GM18858 (cell line): ENCODE results near the gene CLDN6.
"Not testable (repeated sequence)": the region's sequence is repeated elsewhere in the genome, so short reads cannot be mapped to it uniquely, and the experiment has no call there.

Experiments
- ATAC-seq: cut with Tn5 transposase; IDR thresholded peaks from one replicate; pipeline ENCODE4 v1.9.1; 2021; ENCODE audit not compliant: unreplicated experiment

The CLDN6 gene

DNA sequence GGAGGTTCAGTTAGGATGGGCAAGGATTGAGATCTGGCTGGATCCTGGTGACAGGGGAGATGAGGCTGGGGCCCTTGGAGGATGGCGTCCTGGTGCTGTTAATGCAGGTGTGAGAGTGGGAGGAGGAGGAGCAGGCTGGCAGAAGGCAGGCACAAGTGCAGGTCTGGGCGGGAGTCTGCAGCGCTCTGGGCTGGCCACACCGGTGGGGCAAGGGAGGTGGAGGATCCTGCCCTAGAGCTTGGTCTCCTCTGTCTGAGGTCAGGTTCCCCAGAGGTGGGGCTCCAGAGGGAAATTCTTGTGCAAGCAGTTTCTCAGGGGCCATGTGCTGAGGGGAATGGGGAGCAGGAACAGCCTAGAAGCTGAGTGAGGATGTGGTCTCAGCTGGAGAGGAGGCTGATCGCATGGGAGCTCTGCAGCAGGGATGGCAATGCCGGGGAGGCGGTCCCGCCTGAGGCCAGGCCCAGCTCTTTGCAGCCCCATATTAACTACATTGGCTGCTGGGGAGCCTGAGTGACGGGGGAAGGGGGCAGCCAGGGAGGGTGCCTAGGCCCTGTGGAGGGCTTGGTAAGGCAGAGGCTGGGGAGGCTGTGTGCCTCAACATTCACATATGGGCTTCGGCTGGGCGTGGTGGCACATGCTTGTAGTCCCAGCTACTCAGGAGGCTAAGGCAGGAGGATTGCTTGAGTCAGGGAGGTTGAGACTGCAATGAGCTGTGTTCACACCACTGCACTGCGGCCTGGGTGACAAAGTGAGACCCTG is 34.8 kb upstream of the CLDN6 start:
- not testable (repeated sequence) for ATAC-seq

DNA sequence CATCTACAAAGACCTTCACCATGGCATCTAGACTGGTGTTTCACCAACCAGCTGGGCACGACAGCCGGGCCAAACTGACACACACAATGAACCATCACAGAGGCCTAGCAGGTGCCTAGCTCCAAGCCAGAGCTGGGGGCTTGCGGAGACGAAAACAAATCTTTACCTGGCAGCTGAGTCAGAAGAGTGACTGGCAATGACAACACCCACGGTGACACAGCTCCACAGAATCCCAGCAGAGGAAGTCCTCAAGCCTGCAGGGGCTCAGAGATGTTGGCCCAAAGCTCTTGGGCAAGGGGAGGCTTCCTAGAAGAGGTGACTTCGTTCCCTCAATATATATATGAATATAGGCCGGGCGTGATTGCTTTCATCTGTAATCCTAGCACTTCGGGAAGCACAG is 33.5 kb upstream of the CLDN6 start:
- ATAC-seq, result no peak

DNA sequence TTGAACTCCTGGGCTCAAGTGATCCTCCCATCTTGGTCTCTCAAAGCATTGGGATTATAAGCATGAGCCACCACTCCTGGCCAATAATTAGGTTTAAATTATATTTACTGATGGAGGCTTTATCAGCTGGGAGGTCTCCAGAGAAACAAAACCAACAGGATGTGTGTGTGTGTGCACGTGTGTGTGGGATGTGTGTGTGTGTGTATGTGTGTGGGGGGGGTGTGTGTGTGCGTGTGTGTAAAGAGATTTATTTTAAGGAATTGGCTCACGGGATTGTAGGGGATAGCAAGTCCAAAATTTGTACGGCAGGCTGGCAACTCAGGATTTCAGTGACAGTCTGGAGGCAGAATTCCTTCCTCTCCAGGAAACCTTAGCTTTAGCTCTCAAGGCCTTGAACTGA is 33.0 kb upstream of the CLDN6 start:
- ATAC-seq, result no peak

DNA sequence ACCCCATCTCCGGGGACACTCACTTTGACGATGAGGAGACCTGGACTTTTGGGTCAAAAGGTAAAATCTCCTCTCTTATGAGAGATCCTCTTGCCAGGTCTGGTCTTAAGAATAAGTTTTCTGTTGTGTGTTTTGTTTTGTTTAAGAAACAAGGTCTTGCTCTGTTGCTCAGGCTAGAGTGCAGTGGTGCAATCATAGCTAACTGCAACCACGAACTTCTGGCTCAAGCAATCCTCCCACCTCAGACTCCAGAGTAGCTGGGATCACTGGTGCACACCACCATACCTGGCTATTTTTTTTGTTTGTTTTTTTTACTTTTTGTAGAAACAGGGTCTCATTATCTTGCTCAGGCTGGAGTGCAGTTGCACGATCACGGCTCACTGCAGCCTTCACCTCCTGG is 32.5 kb upstream of the CLDN6 start:
- no peak for ATAC-seq

DNA sequence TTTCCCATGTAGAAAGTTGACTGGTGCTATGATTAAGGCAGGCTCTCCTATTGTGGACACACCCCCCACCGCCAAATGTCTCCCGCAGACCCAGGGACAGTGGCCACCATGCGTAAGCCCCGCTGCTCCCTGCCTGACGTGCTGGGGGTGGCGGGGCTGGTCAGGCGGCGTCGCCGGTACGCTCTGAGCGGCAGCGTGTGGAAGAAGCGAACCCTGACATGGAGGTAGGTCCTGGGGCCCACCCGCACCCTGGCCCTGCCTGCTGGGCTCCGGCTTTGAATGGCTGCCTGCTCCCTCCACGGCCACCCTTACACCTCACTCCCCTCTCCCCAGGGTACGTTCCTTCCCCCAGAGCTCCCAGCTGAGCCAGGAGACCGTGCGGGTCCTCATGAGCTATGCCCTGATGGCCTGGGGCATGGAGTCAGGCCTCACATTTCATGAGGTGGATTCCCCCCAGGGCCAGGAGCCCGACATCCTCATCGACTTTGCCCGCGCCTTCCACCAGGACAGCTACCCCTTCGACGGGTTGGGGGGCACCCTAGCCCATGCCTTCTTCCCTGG is 32.0 kb upstream of the CLDN6 start:
- no peak for ATAC-seq

DNA sequence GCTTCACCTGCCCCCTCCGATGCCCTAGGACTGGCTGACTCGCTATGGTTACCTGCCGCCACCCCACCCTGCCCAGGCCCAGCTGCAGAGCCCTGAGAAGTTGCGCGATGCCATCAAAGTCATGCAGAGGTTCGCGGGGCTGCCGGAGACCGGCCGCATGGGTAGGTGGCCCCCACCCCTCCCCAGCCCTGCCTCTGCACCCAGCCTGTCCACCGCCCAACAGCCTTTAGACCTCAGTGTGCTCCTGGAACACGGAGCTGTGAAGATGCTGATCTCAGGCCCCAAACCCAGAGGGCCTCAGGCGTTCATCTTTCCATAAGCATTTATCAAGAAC is 29.4 kb upstream of the CLDN6 start:
- ATAC-seq, result no peak

DNA sequence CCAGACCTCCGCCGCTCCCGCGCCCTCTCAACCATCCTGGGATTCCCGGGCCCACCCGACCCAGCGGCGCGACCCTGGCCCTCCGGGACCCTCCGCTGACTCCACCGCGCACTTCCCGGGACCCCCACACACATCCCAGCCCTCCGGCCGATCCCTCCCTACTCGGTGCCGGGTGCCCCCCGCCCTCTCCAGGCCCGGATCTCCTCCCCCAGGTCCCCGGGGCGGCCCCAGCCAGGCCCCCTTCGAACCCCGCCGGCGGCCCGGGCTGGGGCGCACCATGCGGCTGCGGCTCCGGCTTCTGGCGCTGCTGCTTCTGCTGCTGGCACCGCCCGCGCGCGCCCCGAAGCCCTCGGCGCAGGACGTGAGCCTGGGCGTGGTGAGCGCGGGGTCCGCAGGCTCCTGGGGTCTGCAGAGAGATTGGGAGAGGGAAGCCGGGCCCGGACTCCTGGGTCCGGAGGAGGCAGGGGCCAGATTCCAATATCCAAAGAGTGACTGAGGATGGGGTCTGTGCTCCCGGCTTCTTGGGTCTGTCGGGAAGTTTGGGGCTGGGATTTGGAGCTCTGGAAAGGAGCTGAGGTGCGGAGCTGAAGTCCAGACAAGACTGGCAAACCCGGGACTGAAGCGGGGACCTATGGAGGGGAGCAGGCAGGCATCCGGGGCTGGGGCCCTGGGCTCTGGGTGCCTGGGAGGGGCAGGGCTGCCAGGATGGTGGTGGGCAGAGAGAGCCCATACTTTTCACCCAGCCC is 28.8 kb upstream of the CLDN6 start:
- ATAC-seq, result no peak

DNA sequence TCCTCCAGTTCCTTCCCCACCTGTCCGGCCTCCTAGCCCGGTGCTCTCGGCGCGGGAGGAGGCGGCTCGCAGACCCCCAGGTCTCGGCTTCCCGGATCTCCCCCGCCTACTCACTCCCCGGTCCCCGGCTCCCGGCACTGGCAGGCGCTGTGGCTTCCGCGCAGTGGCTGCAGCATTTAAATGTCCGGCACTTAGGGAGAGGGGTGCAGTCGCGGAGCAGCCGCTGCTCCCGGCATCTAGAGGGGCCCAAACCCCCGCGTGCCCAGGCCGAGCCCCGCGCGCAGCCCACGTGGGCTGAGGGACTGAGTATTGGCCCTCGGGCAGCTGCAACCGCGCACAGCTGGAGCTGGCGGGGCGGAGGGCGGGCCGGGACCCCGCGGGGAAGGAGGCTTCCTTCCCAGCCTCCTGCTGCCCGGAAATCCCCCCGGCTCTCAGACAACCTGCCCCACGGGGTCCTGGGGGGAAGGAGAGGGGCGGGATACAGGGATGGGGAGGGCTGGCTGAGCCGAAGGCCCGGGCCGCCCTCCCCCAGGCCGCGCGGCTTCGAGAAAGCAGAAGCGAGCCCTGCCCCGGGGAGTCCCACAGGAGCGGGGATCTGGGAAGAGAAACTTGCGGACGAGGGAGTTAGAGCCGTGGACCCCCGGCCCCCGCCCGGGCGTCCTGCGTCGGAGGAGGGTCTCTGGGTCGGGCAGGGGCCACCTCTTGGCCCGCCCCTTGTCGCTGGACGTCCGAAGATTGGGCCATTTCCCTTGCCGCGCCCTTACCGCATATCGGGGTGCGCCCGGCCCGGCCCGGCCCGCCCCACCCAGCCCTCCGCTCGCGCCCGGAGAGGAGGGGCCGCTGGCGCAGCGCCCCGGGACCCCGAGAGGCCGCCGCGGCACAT is 28.0 kb upstream of the CLDN6 start, which contains the start of gene MMP25:
Gene MMP25 (plus strand): TSS at position 804 of the 883 bp plus-strand sequence. CDS start 357 bp downstream, outside the sequence.
- no peak for ATAC-seq

DNA sequence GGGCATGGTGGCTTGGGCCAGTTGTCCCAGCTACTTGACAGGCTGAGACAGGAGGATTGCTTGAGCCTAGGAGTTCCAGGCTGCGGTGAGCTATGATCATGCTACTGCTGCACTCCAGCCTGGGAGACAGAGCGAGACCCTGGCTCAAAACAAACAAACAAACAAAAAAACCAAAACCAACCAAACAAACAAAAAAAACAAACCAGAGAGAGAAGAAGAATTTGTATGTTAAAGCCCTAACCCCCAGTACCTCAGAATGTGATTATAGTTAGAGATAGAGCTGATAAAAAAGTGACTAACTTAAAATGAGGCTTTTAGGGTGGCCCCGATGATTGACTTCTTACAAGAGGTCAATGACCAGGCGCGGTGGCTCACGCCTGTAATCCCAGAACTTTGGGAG is 26.7 kb upstream of the CLDN6 start:
- no peak for ATAC-seq

DNA sequence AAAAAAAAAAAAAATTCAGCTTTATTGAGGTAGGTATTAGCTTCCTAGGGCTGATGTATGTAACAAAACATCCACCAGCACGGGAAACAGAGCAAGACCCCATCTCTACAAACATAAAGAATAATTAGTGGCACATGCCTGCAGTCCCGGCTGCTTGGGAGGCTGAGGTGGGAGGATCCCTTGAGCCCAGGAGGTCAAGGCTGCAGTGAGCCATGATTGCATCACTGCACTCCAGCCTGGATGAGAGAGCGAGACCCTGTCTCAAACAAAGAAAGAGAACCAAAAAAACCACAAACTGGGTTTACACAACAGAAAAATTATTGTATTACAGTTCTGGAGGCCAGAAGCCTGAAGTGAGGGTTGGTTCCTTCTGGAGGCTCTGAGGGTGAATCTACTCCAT is 24.4 kb upstream of the CLDN6 start:
- no peak for ATAC-seq

DNA sequence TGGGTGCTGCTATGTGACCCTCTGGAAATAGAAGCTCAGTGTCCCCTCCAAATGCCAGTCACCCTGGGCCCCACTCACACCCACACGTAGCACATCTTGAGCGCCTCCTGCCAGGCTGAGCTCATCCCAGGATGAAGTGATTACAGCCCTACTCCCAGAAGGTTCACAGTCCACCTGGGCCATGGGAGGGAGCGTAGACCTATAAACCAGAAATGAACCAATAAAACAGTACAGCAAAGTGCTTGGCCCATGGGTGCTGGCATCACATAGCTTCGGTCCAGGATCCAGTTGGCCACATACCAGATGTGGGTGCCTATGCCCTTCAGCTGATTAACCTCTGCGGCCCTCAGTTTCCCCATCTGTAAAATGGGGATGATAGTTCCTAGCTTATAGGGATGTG is 20.9 kb upstream of the CLDN6 start:
- ATAC-seq, result no peak

DNA sequence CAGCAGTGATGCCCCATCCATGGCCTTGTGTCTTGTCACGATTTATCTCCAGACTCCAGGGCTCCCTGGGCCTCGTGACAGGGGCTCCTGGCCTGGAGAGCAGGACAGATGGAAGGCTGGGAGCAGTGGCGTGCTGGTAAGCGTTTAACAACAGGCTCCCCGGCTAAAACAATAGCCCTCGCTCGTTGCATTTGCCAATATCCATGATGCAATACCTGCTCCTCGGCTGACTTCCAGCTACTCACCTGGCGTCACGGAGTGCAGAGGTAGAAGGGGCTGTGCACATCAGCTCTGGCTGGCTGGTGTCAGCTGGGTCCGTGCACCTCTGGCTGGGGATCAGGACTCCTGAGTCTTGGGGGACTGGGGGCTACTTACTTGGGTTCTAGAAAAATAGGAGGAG is 20.3 kb upstream of the CLDN6 start:
- ATAC-seq, result no peak

DNA sequence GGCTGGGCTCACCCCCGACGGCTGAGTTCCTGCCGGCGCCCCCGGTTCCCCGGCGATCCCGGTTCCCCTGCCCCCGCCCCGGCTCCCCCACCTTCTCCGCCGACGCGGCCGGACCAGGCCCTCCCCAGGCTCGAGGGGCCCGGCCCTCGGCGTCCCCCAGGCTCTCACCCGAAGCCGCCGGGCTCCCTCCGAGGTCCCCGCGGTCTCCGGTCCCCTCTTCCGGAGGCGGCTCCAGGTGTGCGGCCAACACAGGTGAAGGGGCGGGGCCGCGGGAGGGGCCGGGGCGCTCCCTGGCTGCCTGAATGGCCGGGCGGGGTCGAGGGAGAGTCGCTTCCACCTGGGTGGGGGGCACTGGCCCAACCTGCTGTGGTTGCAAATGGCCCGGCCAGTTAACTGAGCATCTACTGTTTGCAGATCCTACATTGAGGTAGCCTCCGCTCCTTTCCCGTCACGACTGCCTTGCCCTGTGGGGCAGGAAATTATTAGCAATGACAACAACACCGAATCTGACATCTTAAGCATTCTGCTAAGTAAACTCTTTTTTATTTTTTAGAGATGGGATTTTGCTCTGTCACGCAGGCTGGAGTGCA is 18.8 kb upstream of the CLDN6 start, which contains the start of gene BICDL2:
Gene BICDL2 (minus strand): TSS at position 219 of the 590 bp plus-strand sequence. CDS start 1,448 bp downstream, outside the sequence.
- ATAC-seq, result no peak

DNA sequence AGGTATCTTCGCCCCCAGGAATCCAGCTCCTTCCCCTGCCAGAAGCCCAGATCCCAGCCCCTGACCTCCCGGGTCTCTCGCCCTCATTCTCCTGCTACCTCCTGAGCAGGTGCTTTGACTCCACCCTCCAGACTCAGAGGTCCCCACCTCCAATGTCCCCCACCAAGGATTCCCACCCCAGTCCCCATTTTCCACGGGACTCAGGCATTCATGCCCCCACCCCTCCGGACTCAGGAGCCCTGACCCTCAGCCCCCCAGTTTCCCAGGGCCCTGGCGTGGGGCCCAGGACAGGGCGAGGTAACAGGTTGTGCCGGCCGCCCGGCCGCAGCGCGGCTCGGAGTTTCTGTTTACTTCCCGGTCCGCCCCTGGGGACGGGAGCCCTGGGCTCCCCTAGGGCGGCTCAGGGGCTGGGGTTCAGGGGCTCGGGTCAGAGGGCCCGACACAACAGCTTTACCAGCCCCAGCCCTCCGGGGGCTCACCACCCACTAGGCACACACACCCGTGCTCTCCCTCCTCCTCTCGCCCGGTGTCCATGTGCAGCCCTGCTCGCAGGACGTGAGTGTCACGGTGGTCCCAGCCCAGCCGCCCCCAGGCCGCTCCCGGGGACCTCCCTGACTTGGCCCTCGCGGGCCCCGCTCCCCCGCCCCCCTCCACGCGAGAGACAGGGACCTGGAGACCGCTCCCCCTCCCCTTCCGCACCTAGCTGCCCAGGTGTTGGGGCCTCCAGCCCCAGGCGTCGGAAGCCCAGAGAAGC is 18.2 kb upstream of the CLDN6 start:
- ATAC-seq, result no peak

DNA sequence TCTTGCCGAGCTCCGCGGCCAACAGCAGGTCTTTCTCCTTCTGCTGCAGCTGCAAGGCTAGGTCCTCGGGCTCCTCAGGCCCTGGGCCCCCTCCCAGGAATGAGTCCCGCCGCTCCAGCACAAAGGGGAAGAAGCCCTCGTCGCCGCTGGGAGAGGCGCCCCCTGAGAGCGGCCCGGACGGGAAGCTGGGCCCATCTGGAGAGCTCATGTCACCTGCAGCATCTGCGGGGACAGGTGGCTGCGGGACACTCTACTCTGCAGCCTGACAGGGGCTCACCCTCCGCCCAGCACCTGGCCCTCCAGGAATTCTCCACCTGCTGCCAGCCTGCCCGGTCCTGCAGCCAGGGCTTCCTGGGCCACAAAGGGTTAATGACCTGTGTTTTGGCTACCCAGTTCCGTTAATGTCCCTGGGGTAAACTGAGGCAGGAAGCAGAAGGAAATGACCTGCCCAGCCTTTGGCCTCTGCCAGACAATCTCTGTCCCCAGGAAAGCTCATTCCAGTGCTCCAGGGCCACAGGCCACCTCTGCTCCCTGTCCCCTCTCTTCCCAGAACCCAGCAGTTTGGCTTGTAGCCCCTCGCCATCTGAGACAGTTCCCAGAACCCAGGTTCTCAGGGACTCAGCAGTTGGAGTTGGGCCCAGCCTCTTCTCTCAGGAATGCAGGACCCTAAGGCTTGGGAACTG is 17.4 kb upstream of the CLDN6 start:
- no peak for ATAC-seq

DNA sequence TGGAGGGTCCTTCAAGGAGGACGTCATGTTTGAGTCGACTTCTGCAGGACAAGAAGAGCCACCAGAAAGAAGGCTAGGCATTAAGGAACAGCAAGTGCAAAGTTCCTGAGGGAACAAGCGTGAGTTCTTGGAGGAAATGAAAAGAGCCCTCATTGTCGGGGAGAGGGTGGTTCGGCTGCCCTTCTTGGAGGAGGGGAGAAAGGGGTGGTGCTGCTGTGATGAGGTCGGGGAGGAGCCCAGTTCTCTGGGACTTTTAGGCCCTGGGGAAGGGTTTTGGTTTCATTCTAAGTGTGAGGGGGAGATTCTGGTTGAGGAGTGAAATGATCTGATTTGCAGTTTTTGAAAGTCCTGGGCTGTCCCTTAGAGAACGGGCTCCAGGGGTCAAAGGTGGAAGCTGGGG is 14.6 kb upstream of the CLDN6 start:
- ATAC-seq, result no peak

DNA sequence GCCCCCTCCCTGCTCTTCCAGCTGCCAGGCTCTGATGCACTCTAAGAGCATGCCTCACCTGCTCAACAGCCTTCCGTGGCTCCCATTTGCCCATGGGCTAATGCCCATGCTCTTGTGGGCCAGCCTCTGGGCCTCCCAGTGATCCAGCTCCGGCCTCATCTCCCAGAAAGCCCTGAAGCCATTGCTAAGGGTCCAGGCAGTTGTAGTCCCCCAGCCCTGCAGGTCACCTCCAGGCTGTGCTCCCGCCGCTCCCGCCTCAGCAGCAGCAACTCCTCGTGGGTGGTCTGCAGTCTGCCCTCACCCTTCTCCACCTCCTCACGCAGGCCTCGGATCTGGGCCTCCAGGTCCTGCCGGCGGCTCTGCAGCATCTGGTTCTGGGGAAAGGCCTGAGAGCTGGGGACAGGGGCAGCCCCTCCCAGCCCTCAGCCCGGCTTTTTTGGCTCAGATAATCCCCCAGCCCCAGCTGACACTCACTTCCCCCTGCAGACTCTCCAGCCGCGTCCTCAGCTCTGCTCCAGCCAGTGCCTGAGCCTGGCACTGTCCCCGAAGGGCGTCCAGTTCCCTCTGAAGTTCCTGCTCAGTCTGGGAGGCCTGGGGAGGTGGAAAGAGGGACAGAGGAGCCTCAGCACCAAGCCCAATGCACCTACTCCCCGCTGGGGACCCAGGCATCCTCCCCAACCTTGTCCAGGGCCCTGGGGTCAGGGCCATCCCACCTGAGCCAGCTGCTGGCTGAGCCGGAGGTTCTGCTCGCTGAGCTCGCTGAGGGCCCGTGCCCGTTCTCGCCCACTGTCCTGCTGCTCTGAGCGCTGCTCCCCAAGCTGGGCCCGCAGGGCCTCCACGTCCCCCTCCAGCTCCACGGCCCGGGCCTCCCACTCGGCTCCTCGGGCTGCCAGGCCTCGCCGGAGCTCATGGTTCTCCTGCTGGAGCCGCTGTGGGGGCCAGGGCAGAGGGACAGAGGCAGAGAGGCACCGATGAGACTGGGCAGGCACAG is 12.5 kb upstream of the CLDN6 start:
- ATAC-seq, result no peak

DNA sequence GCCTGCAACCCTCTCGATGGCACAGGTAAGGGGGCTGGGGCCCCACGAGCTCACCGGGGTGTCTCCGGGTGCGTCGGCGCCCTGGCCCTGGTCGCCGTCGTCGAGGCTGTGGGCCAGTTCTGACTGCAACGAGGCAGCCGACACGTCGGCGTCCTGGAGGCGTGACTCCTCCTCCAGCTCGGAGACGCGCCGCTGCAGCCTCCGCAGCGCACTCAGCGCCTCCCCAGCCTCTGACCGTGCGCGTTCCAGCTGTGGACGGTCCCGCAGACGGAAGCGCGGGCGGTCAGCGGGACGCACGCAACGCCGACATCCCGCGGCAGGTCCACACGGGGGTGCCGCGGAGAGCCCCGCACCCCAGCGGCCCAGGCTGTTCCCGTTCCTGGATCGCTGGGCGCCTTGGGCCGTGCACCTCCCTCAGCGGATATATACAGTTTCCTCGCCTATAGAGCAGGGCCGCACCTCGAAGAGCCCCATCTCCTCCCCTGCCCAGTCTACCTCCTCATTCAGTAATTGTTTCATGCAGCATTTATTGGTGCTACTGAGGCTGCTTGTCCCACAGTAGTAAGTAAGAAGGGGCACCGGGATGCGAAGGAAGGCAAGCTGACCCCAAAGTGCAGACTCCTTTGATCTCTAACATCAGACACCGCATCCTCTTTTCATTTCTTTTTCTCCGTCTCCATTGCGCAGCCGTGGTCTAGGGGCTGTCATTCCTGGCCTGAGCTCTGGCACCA is 11.7 kb upstream of the CLDN6 start:
- ATAC-seq, result no peak
